Urinary bladder (tissue), 2 donors: Measurements from ENCODE around the gene SPG7. TPM values are rescaled to one million over a fixed set of nuclear protein-coding genes. Genes with fewer than 3 reads are reported as not detected.

Experiments used
- polyA plus RNA-seq: library from polyadenylated mRNA; stranded (reverse); fragments of 200-250 nt; gene quantifications from one replicate; pipeline ENCODE4 v1.2.3, GENCODE V29; 2013
- small RNA-seq: library from RNA; depleted of rRNA; stranded (forward); fragments of <200 nt; gene quantifications from one replicate; pipeline ENCODE3, GENCODE V24; 2014
- total RNA-seq: library from RNA; depleted of rRNA; stranded (reverse); fragments of >200 nt; gene quantifications from one replicate; pipeline ENCODE4 v1.2.3, GENCODE V29; 2014
- donor health status: healthy.

SPG7 gene
- total and polyA plus RNA-seq, 2 donors, result 77.8 to 85.4 TPM

Small RNAs within 50 kb of the gene (small RNA-seq; reads per million reads assigned to genes)
- gene SNORD68, result not detected

Other genes starting within 250 kb of the SPG7 start
- gene ANKRD11, start 17.8 kb upstream of the SPG7 start, total RNA-seq, result 51.2 TPM
- 73.3 TPM for gene ANKRD11, start 17.8 kb upstream of the SPG7 start, polyA plus RNA-seq
- gene RPL13, start 52.3 kb downstream of the SPG7 start, total RNA-seq, result 2,031 TPM
- 7,650 TPM for gene RPL13, start 52.3 kb downstream of the SPG7 start, polyA plus RNA-seq
- gene CPNE7, start 67.4 kb downstream of the SPG7 start, total RNA-seq, result not detected
- 1.8 TPM for gene CPNE7, start 67.4 kb downstream of the SPG7 start, polyA plus RNA-seq
- gene DPEP1, start 105.2 kb downstream of the SPG7 start, total RNA-seq, result 0.58 TPM
- gene DPEP1, start 105.2 kb downstream of the SPG7 start, polyA plus RNA-seq, result 0.41 TPM
- gene CHMP1A, start 149.3 kb downstream of the SPG7 start, total RNA-seq, result 27.9 TPM
- 85.7 TPM for gene CHMP1A, start 149.3 kb downstream of the SPG7 start, polyA plus RNA-seq
- gene SPATA33, start 149.4 kb downstream of the SPG7 start, total RNA-seq, result 3.3 TPM
- 5.2 TPM for gene SPATA33, start 149.4 kb downstream of the SPG7 start, polyA plus RNA-seq
- gene CDK10, start 178.3 kb downstream of the SPG7 start, total RNA-seq, result 31.9 TPM
- 58.5 TPM for gene CDK10, start 178.3 kb downstream of the SPG7 start, polyA plus RNA-seq
- 5.2 TPM for gene SPATA2L, start 193.3 kb downstream of the SPG7 start, total RNA-seq
- 10.8 TPM for gene SPATA2L, start 193.3 kb downstream of the SPG7 start, polyA plus RNA-seq
- 5.7 TPM for gene VPS9D1, start 212.5 kb downstream of the SPG7 start, total RNA-seq
- gene VPS9D1, start 212.5 kb downstream of the SPG7 start, polyA plus RNA-seq, result 11.0 TPM
- 17.9 TPM for gene ZNF276, start 213.1 kb downstream of the SPG7 start, total RNA-seq
- 19.6 TPM for gene ZNF276, start 213.1 kb downstream of the SPG7 start, polyA plus RNA-seq